MCF 10A (cell line): ENCODE results near the gene ASCC3. TPM values are rescaled to one million over a fixed set of nuclear protein-coding genes. Genes with fewer than 3 reads are reported as not detected.

ENCODE experiments used
- BruUV-seq: library from RNA; stranded (reverse); fragments of 400-500 nt; replicated peaks from 2 replicates; lab custom pipeline; 2021; lab: Mats Ljungman, UMichigan
- CTCF ChIA-PET: fragments of 300-600 bp; sonication (Branson Sonifier 250); formaldehyde crosslinking; extraction: SDS; loops from one replicate; lab custom pipeline; 2021; ENCODE audit warnings: antibody characterized with exemption, inconsistent platforms; lab: Yijun Ruan, JAX
- POLR2A ChIA-PET: fragments of 300-600, 350-650 bp; sonication (Branson Sonifier 250); formaldehyde crosslinking; extraction: SDS; loops from one replicate; lab custom pipeline; 2020; ENCODE audit warnings: antibody characterized with exemption, inconsistent platforms; lab: Yijun Ruan, JAX
- DNase-seq: peaks from one replicate; pipeline ENCODE4 v3.0.0-alpha.2; 2018; ENCODE audit not compliant: unreplicated experiment
- H3K27ac Mint-ChIP-seq: one replicate; pipeline ENCODE4 v1.8.0; 2022; ENCODE audit warnings: mild to moderate bottlenecking, low read depth, mixed read lengths; ENCODE audit not compliant: unreplicated experiment
- H3K27me3 Mint-ChIP-seq: one replicate; pipeline ENCODE4 v1.8.0; 2022; ENCODE audit warnings: mixed read lengths; ENCODE audit not compliant: insufficient read depth, unreplicated experiment
- H3K36me3 Mint-ChIP-seq: one replicate; pipeline ENCODE4 v1.8.0; 2022; ENCODE audit warnings: mild to moderate bottlenecking, moderate library complexity, mixed read lengths; ENCODE audit not compliant: insufficient read depth, unreplicated experiment
- H3K4me1 Mint-ChIP-seq: one replicate; pipeline ENCODE4 v1.8.0; 2022; ENCODE audit warnings: mixed read lengths; ENCODE audit not compliant: insufficient read depth, unreplicated experiment
- H3K4me3 Mint-ChIP-seq: one replicate; pipeline ENCODE4 v1.8.0; 2022; ENCODE audit warnings: mild to moderate bottlenecking, moderate library complexity, mixed read lengths; ENCODE audit not compliant: unreplicated experiment
- H3K9me3 Mint-ChIP-seq: one replicate; pipeline ENCODE4 v1.8.0; 2022; ENCODE audit warnings: mixed read lengths; ENCODE audit not compliant: unreplicated experiment
- CTCF ChIP-seq: fragments of 200-600 bp; IDR thresholded peaks from one replicate; pipeline ENCODE4 v1.8.0; 2022; ENCODE audit warnings: antibody characterized with exemption, mild to moderate bottlenecking; ENCODE audit not compliant: unreplicated experiment
- intact Hi-C: fragments of 100-400 bp; cut with micrococcal nuclease; formaldehyde crosslinking; loops from 2 replicates; pipeline ENCODE4 v1.14.1; 2022
- total RNA-seq: library from RNA; stranded (reverse); gene quantifications from 2 replicates; pipeline ENCODE4 v1.2.3, GENCODE V29; 2022

ASCC3 gene
- total RNA-seq, 1 experiment from 2014 or later, result 85.0 TPM

GRCh38 chr6:100673641-100674040 lies 207.5 kb downstream of the ASCC3 start:
- no TSS peak for BruUV-seq
- Mint-ChIP-seq H3K27ac (no peak overlapping the region), H3K27me3 (no peaks in the 10 kb centered on the region), H3K9me3 (no peaks in the 10 kb centered on the region), H3K4me1 (no peaks in the 10 kb centered on the region), H3K36me3 (peaks cover 21% of the 10 kb centered on the region), H3K4me3 (no peak overlapping the region)
- POLR2A ChIA-PET, result no interaction called here
- no peak for TF ChIP-seq CTCF
- intact Hi-C loops, result no loop called here
- CTCF ChIA-PET, result interaction anchor here (0.7 to 0.8 kb wide), 2 partner anchors 9 to 225 kb away, joined by 3 to 5 read pairs; no protein-coding TSS in a partner anchor
- DNase-seq, result no peak

GRCh38 chr6:100671740-100672139 lies 209.4 kb downstream of the ASCC3 start:
- intact Hi-C loops, result no loop called here
- no peak for TF ChIP-seq CTCF
- Mint-ChIP-seq H3K27ac (no peak overlapping the region), H3K9me3 (no peaks in the 10 kb centered on the region), H3K36me3 (peaks cover 16% of the 10 kb centered on the region), H3K4me3 (no peak overlapping the region), H3K4me1 (no peaks in the 10 kb centered on the region), H3K27me3 (no peaks in the 10 kb centered on the region)
- DNase-seq, result no peak
- ChIA-PET POLR2A (interaction anchor here (0.6 kb wide), 1 partner anchor 631 kb away, joined by 4 read pairs; no protein-coding TSS in a partner anchor), CTCF (interaction anchor here (0.7 to 0.9 kb wide), 3 partner anchors 14 to 138 kb away, joined by 3 read pairs; no protein-coding TSS in a partner anchor)
- BruUV-seq, result no TSS peak

GRCh38 chr6:100670056-100670455 lies 211.1 kb downstream of the ASCC3 start:
- intact Hi-C loops, result no loop called here
- no TSS peak for BruUV-seq
- Mint-ChIP-seq H3K36me3 (peaks cover 12% of the 10 kb centered on the region), H3K9me3 (no peaks in the 10 kb centered on the region), H3K4me3 (no peak overlapping the region), H3K27ac (no peak overlapping the region), H3K27me3 (no peaks in the 10 kb centered on the region), H3K4me1 (no peaks in the 10 kb centered on the region)
- POLR2A ChIA-PET, result no interaction called here
- CTCF ChIA-PET, result no interaction called here
- no peak for DNase-seq
- no peak for TF ChIP-seq CTCF

GRCh38 chr6:100665041-100665380 lies 216.1 kb downstream of the ASCC3 start:
- Mint-ChIP-seq H3K4me1 (peaks cover 11% of the 10 kb centered on the region), H3K36me3 (peaks cover 23% of the 10 kb centered on the region), H3K4me3 (no peak overlapping the region), H3K27me3 (no peaks in the 10 kb centered on the region), H3K27ac (no peak overlapping the region), H3K9me3 (no peaks in the 10 kb centered on the region)
- intact Hi-C loops, result loop anchor here (10.0 kb wide), 1 partner anchor 800 kb away; no protein-coding TSS in a partner anchor
- DNase-seq, result no peak
- ChIA-PET POLR2A (interaction anchor here (1.0 kb wide), 1 partner anchor 10 kb away, joined by 4 read pairs; no protein-coding TSS in a partner anchor), CTCF (interaction anchor here (0.6 to 4.9 kb wide), 12 partner anchors 13 to 797 kb away, joined by 3 to 33 read pairs (median 4); no protein-coding TSS in a partner anchor)
- TF ChIP-seq CTCF, result no peak
- BruUV-seq, result no TSS peak
